ENCODE measurements around the gene CFAP54.

Gene CFAP54

GRCh38 chr12:96501908-96502307 is 12.5 kb downstream of the CFAP54 start:
- Histone ChIP-seq H3K9ac (ENCODE audit: insufficient read length) (no peak overlapping the region), H3K4me3 (no peak overlapping the region), H3K27ac (peak overlapping the region; percentile 71; the same call in 1 of the 2 replicates), H3K36me3 (ENCODE audit: insufficient read depth, low read length) (no peaks in the 10 kb centered on the region), H3K9me3 (ENCODE audit: low read depth, low read length) (no peaks in the 10 kb centered on the region)
- TF ChIP-seq EZH2 (IDR thresholded peaks at IDR 0.05) (no peak), POLR2AphosphoS5 (IDR thresholded peaks at IDR 0.05; ENCODE audit: borderline replicate concordance, low read depth, low read length) (no peak), FOXP2 (optimal IDR thresholded peaks at IDR 0.05; ENCODE audit: control extremely low read depth, extremely low read length, insufficient read depth) (no peak)
- no peak for DNase-seq (ENCODE audit: low read depth, low spot score)

- no peak for DNase-seq (ENCODE audit: low read depth, low spot score)
- H3K27ac ChIP-seq = no peak overlapping the region
Measured at GRCh38 chr12:96502477-96502876, 13.1 kb downstream of the CFAP54 start.

DNA sequence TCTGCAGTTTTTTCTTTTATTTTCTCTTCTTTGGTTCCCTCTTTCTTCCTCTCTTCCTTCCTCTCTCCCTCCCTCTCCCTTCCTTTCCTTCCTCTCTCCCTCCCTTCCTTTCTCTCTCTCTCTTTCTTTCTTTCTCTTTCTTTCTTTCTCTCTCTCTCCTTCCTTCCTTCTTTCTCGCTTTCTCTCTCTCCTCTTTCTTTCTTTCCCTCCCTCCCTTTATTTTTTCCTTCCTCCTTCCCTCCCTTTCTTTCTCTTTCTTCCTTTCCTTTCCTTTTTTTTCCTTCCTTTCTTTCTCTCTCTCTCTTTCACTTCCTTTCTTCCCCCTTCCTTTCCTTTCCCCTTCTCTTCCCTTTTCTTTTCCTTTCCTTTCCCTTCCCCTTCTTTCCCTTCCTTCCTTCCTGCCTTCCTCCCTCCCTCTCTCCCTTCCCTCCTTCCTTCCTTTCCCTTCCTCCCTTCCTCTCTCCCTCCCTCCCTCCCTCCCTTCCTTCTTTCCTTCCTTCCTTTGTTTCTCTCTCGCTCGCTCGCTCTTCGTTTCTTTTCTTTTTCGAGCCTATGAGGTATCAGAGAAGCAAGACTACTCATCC is 13.7 kb downstream of the CFAP54 start:
- H3K9ac ChIP-seq (ENCODE audit: insufficient read length) = no peak overlapping the region
- DNase-seq (ENCODE audit: low read depth, low spot score) = no peak
- no peak overlapping the region for H3K4me3 ChIP-seq
- TF ChIP-seq POLR2AphosphoS5 (IDR thresholded peaks at IDR 0.05; ENCODE audit: borderline replicate concordance, low read depth, low read length) (no peak), EZH2 (IDR thresholded peaks at IDR 0.05) (no peak), FOXP2 (optimal IDR thresholded peaks at IDR 0.05; ENCODE audit: control extremely low read depth, extremely low read length, insufficient read depth) (no peak)
- no peak overlapping the region for H3K27ac ChIP-seq
- no peaks in the 10 kb centered on the region for H3K9me3 ChIP-seq (ENCODE audit: low read depth, low read length)
- H3K36me3 ChIP-seq (ENCODE audit: insufficient read depth, low read length) = no peaks in the 10 kb centered on the region

More at GRCh38 chr12:96502477-96502876, 13.1 kb downstream of the CFAP54 start:
- Histone ChIP-seq H3K36me3 (ENCODE audit: insufficient read depth, low read length) (no peaks in the 10 kb centered on the region), H3K9me3 (ENCODE audit: low read depth, low read length) (no peaks in the 10 kb centered on the region), H3K9ac (ENCODE audit: insufficient read length) (no peak overlapping the region), H3K4me3 (no peak overlapping the region)
- TF ChIP-seq POLR2AphosphoS5 (IDR thresholded peaks at IDR 0.05; ENCODE audit: borderline replicate concordance, low read depth, low read length) (no peak), EZH2 (IDR thresholded peaks at IDR 0.05) (no peak), FOXP2 (optimal IDR thresholded peaks at IDR 0.05; ENCODE audit: control extremely low read depth, extremely low read length, insufficient read depth) (no peak)

DNA sequence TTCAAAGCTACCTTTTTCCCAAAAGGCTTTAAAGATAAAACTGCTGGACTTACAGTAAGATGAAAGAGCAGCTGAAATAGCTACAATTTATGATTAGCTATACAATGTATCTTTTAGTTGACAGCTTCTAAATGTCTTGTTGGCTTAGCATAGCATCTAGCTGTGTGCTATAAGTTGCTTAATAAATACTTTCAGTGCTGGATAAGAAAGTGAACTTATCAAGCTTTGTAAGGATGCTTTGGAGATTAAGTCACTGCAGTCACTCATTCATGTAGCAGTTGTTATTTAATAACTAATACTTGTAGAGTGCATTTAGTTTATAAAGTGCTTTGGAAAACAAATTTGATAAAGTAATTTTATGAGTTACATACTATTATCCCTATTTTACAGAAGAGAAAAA is 14.6 kb downstream of the CFAP54 start:
- Histone ChIP-seq H3K9ac (ENCODE audit: insufficient read length) (no peak overlapping the region), H3K27ac (no peak overlapping the region), H3K4me3 (no peak overlapping the region), H3K9me3 (ENCODE audit: low read depth, low read length) (no peaks in the 10 kb centered on the region), H3K36me3 (ENCODE audit: insufficient read depth, low read length) (no peaks in the 10 kb centered on the region)
- no peak for TF ChIP-seq FOXP2 (optimal IDR thresholded peaks at IDR 0.05; ENCODE audit: control extremely low read depth, extremely low read length, insufficient read depth)
- TF ChIP-seq EZH2 (IDR thresholded peaks at IDR 0.05) = no peak
- TF ChIP-seq POLR2AphosphoS5 (IDR thresholded peaks at IDR 0.05; ENCODE audit: borderline replicate concordance, low read depth, low read length) = no peak
- DNase-seq (ENCODE audit: low read depth, low spot score) = no peak

GRCh38 chr12:96506776-96507175 is 17.4 kb downstream of the CFAP54 start:
- Histone ChIP-seq H3K9ac (ENCODE audit: insufficient read length) (no peak overlapping the region), H3K36me3 (ENCODE audit: insufficient read depth, low read length) (no peaks in the 10 kb centered on the region), H3K9me3 (ENCODE audit: low read depth, low read length) (no peaks in the 10 kb centered on the region), H3K27ac (no peak overlapping the region), H3K4me3 (no peak overlapping the region)
- TF ChIP-seq POLR2AphosphoS5 (IDR thresholded peaks at IDR 0.05; ENCODE audit: borderline replicate concordance, low read depth, low read length) (no peak), FOXP2 (optimal IDR thresholded peaks at IDR 0.05; ENCODE audit: control extremely low read depth, extremely low read length, insufficient read depth) (no peak), EZH2 (IDR thresholded peaks at IDR 0.05) (no peak)
- no peak for DNase-seq (ENCODE audit: low read depth, low spot score)

- Histone ChIP-seq H3K36me3 (ENCODE audit: insufficient read depth, low read length) (no peaks in the 10 kb centered on the region), H3K9ac (ENCODE audit: insufficient read length) (no peak overlapping the region), H3K9me3 (ENCODE audit: low read depth, low read length) (no peaks in the 10 kb centered on the region), H3K4me3 (no peak overlapping the region), H3K27ac (no peak overlapping the region)
- TF ChIP-seq EZH2 (IDR thresholded peaks at IDR 0.05) = no peak
- TF ChIP-seq POLR2AphosphoS5 (IDR thresholded peaks at IDR 0.05; ENCODE audit: borderline replicate concordance, low read depth, low read length) = no peak
- no peak for TF ChIP-seq FOXP2 (optimal IDR thresholded peaks at IDR 0.05; ENCODE audit: control extremely low read depth, extremely low read length, insufficient read depth)
- DNase-seq (ENCODE audit: low read depth, low spot score) = no peak
Measured at GRCh38 chr12:96510306-96510764, 21.0 kb downstream of the CFAP54 start.

- Histone ChIP-seq H3K36me3 (ENCODE audit: insufficient read depth, low read length) (no peaks in the 10 kb centered on the region), H3K9ac (ENCODE audit: insufficient read length) (no peak overlapping the region), H3K4me3 (no peak overlapping the region), H3K27ac (no peak overlapping the region), H3K9me3 (ENCODE audit: low read depth, low read length) (no peaks in the 10 kb centered on the region)
- no peak for TF ChIP-seq POLR2AphosphoS5 (IDR thresholded peaks at IDR 0.05; ENCODE audit: borderline replicate concordance, low read depth, low read length)
- TF ChIP-seq FOXP2 (optimal IDR thresholded peaks at IDR 0.05; ENCODE audit: control extremely low read depth, extremely low read length, insufficient read depth) = no peak
- TF ChIP-seq EZH2 (IDR thresholded peaks at IDR 0.05) = no peak
- DNase-seq (ENCODE audit: low read depth, low spot score) = no peak
Measured at GRCh38 chr12:96513166-96513565, 23.8 kb downstream of the CFAP54 start.

GRCh38 chr12:96513681-96514080 is 24.3 kb downstream of the CFAP54 start:
- no peak overlapping the region for H3K27ac ChIP-seq
- no peak for DNase-seq (ENCODE audit: low read depth, low spot score)
- H3K9me3 ChIP-seq (ENCODE audit: low read depth, low read length) = no peaks in the 10 kb centered on the region
- H3K36me3 ChIP-seq (ENCODE audit: insufficient read depth, low read length) = no peaks in the 10 kb centered on the region
- no peak for TF ChIP-seq FOXP2 (optimal IDR thresholded peaks at IDR 0.05; ENCODE audit: control extremely low read depth, extremely low read length, insufficient read depth)
- no peak for TF ChIP-seq POLR2AphosphoS5 (IDR thresholded peaks at IDR 0.05; ENCODE audit: borderline replicate concordance, low read depth, low read length)
- no peak for TF ChIP-seq EZH2 (IDR thresholded peaks at IDR 0.05)
- H3K9ac ChIP-seq (ENCODE audit: insufficient read length) = no peak overlapping the region
- H3K4me3 ChIP-seq = no peak overlapping the region

DNA sequence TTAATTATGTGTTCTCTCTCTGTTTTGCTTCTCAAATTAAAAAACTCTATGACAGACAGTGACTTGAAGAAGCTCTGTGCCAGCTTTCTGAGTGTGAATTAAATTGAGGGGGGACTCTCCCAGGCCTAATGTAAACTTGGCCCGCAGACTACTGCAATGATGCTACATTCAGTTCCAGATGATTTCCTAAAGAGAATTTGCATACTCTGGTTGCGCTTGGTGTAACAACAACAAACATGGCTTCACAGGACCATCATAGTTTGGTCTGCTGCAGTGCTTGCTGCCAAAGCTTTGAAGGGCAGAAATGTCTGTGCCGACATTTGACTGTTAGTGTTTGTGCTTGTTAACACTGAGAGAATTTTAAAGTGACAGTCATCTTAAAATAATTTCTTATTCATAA is 25.0 kb downstream of the CFAP54 start:
- Histone ChIP-seq H3K27ac (no peak overlapping the region), H3K36me3 (ENCODE audit: insufficient read depth, low read length) (no peaks in the 10 kb centered on the region), H3K9me3 (ENCODE audit: low read depth, low read length) (no peaks in the 10 kb centered on the region), H3K4me3 (no peak overlapping the region), H3K9ac (ENCODE audit: insufficient read length) (no peak overlapping the region)
- TF ChIP-seq FOXP2 (optimal IDR thresholded peaks at IDR 0.05; ENCODE audit: control extremely low read depth, extremely low read length, insufficient read depth) = no peak
- no peak for TF ChIP-seq EZH2 (IDR thresholded peaks at IDR 0.05)
- TF ChIP-seq POLR2AphosphoS5 (IDR thresholded peaks at IDR 0.05; ENCODE audit: borderline replicate concordance, low read depth, low read length) = no peak
- DNase-seq (ENCODE audit: low read depth, low spot score) = no peak

All from SK-N-MC (cell line).